ENCODE measurements around the gene TASOR.
A peak's percentile ranks its signal among the peaks of the same experiment; 100 is the strongest.
"Not testable (repeated sequence)": the region's sequence is repeated elsewhere in the genome, so short reads cannot be mapped to it uniquely, and the experiment has no call there.

TASOR gene

DNA sequence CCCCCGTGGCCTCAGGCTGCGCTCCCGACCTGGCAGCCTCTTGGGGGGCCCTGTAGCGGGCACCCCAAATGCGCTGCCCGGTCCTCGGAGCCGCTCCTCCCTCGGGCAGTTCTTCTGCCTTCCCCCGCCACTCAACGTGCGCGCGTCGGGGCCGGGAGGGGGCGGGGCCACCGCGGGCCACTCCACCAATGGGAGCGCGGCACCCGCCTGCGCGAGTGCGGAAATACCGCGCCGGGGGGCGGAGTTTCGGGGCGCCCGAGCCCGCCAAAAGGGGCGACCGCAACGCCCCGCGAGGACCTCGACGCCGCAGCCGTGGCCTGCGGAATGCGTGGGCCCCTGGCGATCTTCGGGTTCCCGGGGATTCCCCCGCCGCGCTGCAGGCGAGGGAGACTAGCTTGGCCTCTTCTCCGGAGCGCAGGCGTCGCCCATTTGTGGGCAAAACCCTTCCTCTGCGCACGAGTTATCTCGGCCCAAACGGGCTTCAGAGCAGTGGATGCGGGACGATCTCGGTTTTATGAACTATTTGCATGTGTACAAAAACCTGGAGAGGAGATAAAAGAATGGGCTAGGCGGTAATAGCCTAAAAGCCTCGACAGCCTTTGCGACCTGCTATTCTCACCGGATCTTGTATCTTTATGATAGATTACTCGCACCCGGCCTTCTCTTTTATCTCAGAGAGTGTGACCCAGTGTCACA is at the start of gene TASOR:
Gene TASOR, minus strand, starts transcription at position 144 of the 696 bp plus-strand sequence. CDS start 259 bp downstream, outside the sequence.
- H3K27ac ChIP-seq = peak within 1 kb of the TSS; percentile 92
- no peak for DNase-seq (ENCODE audit: low read depth, low spot score)

DNA sequence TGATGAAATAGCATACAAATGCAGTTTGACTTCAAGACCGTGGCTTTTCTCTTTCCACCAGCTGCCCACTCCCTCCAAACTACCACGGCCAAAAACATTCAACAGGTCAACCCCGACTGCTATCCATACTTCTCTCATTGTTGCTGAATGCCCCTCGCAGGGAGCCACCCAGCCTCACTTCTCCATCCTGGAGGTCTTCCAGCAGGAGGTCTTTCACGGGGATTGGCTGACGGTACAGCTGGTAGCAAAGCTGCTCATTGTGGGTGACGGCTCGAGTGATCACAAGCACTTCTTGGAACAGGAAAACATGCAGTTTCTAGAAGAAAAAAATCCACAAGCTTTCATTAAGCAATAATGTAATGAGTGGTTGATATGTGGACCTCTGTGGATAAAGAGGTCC is 49.0 kb upstream of the TASOR start:
- H3K27ac ChIP-seq = no peak overlapping the region
- DNase-seq (ENCODE audit: low read depth, low spot score) = no peak

DNA sequence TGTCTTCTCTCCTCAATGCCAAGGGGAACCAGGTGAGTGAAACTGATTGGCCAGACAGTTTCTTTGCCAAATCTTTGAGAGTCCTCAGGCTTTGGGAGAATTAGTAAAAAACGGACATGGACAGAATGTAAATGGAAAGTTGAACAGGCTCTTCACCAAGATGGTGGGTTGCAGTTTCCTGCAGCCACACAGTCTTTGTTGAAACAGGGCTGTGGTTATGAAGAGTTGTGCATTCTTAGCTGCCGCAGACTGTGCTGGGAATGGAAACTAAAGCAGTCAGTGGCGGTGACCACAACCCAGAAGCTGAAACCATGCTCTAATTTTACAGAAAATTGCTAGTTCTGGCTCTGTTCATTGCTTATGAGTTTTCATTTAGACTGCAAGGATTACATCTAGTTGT is 42.1 kb upstream of the TASOR start:
- DNase-seq (ENCODE audit: low read depth, low spot score) = no peak
- no peak overlapping the region for H3K27ac ChIP-seq

- DNase-seq (ENCODE audit: low read depth, low spot score) = no peak
- no peak overlapping the region for H3K27ac ChIP-seq
These were observed 41.6 kb upstream of the TASOR start for GRCh38 chr3:56724676-56725075.

GRCh38 chr3:56720849-56721248 is 37.8 kb upstream of the TASOR start:
- no peak for DNase-seq (ENCODE audit: low read depth, low spot score)
- H3K27ac ChIP-seq = no peak overlapping the region

GRCh38 chr3:56718809-56719208 is 35.7 kb upstream of the TASOR start:
- not testable (repeated sequence) for H3K27ac ChIP-seq; DNase-seq (ENCODE audit: low read depth, low spot score)

GRCh38 chr3:56711344-56711743 is 28.3 kb upstream of the TASOR start:
- DNase-seq (ENCODE audit: low read depth, low spot score) = no peak
- H3K27ac ChIP-seq = no peak overlapping the region

DNA sequence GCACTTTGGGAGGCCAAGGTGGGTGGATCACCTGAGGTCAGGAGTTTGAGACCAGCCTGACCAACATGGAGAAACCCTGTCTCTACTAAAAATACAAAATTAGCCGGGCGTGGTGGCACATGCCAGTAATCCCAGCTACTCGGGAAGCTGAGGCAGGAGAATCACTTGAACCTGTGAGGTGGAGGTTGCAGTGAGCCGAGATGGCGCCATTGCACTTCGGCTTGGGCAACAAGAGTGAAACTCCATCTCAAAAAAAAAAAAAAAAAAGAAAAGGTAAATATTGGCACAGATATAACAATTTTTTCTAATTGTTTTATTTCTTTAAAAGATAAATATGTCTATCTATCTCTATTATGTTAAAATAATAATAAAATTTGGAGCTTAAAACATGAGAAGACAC is 24.3 kb upstream of the TASOR start:
- not testable (repeated sequence) for DNase-seq (ENCODE audit: low read depth, low spot score); H3K27ac ChIP-seq

DNA sequence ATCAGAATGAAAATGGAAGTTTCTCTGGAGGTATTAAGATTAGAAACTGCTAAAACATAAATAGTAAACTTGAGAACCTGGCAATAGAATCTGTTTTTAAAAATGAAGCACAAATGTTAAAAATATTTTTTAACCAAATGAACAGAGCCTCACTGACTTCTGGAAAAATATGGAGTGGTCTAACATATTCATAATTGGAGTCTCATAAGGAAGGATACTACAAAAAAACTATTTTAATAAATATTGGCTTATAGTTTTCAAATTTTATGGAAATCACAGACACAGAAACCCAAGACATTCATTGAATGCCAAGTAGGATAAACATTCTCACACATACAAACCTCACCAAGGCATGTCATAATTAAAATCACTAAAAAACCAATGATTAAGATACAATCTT is 23.6 kb upstream of the TASOR start:
- H3K27ac ChIP-seq = no peak overlapping the region
- no peak for DNase-seq (ENCODE audit: low read depth, low spot score)

DNA sequence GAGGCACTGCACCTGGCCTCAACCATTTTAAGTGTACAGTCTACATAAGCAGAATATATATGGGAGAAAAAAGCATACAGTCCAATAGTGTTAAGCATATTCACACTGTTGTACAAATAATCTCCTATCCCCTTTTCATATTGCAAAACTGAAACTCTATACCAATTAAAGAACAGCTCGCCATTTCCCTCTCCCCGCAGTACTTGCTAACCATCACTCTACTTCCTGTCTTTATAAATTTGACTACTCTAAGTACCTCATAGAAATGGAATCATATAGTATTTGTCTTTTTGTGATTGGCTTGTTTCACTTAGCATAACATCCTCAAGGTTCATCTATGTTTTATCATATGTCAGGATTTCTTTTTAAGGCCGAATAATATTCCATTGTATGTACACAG is 21.6 kb upstream of the TASOR start:
- no peak overlapping the region for H3K27ac ChIP-seq
- DNase-seq (ENCODE audit: low read depth, low spot score) = no peak

- H3K27ac ChIP-seq = no peak overlapping the region
- DNase-seq (ENCODE audit: low read depth, low spot score) = no peak
These were observed 19.6 kb upstream of the TASOR start for GRCh38 chr3:56702490-56703315.

DNA sequence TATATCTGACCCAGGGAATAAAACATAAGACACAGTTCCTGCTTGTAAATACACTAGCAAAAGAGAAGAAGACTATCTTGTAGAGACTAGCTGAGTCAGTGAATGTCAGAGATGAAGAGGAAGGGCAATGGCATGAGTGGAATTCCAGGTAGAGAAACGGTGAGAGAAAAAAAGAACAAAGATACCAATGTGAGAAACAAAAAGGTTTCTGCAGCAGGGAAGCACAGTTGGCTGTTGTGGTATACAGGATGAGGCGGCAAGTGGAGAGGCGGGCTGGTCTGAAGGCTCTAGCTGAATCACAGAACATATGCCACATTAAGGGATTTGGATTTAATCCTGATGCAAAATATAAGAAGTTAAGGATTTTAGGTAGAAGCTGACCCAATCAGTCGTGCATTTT is 17.1 kb upstream of the TASOR start:
- H3K27ac ChIP-seq = no peak overlapping the region
- no peak for DNase-seq (ENCODE audit: low read depth, low spot score)

DNA sequence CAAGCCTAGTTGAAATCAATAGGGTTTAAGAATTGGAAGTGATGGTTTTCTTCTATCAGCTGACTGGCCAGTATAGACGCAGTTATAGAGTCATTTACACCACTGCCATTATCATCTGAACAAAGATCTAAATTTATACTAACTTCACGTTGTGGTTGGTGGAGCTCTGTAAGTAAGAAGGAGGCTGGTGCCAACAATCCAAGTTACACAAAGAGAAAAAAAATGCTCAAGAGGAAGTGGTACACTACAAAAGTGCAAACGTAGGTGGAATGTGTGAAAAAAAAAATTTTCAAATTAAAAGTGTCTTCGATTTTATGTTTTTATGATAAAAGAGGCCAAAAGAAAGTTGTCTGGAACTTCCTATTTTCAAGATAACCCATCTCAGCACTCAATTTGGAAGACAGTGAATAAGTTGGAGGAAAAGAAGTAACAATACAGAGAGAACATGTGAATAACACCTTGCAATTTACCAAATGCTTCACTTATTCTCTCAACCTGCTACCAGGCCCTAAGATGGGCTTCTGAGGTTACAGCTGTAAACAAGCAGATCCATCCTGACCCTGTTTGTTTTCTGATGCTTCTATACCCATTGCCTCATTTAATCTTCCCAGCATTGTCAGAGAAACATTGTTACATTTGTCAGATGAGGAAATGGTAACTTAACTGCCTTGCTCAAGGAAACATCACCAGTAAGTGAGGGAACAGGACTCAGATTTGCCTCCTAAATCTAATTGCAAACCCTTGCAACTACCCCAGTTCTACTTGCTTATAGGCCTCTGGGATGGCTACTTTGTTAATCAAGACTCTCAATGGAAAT is 12.0 kb upstream of the TASOR start:
- no peak for DNase-seq (ENCODE audit: low read depth, low spot score)
- H3K27ac ChIP-seq = no peak overlapping the region

- DNase-seq (ENCODE audit: low read depth, low spot score) = no peak
- no peak overlapping the region for H3K27ac ChIP-seq
These were observed 10.7 kb upstream of the TASOR start for GRCh38 chr3:56693750-56694149.

DNA sequence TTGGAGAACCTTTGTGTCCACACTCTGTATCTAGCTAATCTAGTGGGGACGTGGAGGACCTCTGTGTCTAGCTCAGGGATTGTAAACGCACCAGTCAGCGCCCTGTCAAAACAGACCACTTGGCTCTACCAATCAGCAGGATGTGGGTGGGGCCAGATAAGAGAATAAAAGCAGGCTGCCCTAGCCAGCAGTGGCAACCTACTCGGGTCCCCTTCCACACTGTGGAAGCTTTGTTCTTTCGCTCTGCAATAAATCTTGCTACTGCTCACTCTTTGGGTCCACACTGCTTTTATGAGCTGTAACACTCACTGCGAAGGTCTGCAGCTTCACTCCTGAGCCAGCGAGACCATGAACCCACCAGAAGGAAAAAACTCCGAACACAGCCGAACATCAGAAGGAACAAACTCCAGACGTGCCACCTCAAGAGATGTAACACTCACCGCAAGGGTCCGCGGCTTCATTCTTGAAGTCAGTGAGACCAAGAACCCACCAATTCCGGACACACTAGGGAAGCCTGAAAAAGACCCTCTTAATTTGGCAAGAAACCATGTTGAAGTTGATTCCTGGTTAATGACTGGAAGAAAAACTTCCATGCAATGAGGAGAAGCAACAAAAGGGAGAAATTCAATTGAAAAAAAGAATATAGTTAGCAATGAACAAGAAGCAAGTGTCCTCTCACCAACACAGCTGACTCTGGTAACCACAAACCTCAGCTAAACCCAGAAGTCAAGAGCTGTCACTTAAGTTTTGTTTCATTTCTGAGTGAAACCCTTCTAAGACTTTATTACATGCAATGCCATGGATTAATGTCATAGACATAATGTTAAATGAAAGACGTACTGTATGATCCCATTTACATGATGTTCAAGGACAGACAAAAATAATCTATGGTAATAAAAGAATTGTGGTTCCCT is 9.7 kb upstream of the TASOR start:
- not testable (repeated sequence) for H3K27ac ChIP-seq; DNase-seq (ENCODE audit: low read depth, low spot score)

GRCh38 chr3:56692001-56692365 is 8.9 kb upstream of the TASOR start:
- not testable (repeated sequence) for DNase-seq (ENCODE audit: low read depth, low spot score); H3K27ac ChIP-seq

DNA sequence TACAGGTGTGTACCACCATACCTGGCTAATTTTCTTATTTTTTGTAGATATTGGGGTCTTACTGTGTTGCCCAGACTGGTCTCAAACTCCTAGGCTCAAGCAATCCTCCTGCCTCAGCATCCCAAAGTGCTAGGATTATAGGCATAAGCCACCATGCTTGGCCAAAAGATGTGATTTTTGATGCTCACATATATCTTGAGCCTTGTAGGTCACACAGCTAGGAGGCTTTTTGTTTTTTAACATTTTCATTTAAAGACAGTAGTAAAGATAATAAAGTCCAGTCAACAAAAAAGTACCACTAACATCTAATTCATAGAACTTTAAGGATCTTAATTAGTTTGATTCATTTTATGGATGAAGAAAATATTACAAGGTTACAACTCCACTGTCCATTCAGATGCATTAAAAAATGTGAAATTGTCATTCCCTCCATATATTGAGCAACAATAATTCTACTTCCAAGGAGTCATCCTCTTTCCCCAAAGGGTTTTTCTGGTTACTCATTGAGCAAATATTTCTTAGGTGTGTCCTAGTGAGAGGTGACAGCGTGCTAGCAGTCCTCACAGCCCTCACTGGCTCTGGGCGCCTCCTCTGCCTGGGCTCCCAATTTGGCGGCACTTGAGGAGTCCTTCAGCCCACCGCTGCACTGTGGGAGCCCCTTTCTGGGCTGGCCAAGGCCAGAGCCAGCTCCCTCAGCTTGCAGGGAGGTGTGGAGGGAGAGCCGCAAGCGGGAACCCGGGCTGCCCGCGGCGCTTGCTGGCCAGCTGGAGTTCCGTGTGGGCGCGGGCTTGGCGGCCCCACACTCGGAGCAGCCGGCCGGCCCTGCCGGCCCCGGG is 8.3 kb upstream of the TASOR start:
- H3K27ac ChIP-seq = peak overlapping the region; percentile 44
- peak; percentile 53 for DNase-seq (ENCODE audit: low read depth, low spot score)

DNA sequence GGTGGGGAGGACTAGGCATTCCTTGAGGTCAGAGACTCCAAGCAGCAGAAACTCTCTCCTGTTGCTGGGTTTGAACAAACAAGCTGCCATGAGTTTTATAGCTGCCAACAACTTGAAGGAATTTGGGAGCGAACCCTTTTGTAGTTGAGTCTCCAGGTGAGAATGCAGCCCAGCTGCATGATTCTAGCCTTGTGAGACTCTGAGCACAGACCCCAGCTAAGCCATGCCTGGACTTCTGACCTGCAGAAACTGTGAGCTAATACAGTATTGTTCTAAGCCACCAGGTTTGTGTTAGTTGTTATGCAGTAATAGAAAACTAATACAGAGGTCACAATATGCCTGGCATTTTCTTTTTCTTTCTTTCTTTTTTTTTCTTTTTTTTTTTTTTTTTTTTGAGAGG is 6.2 kb upstream of the TASOR start:
- DNase-seq (ENCODE audit: low read depth, low spot score) = no peak
- no peak overlapping the region for H3K27ac ChIP-seq

- no peak for DNase-seq (ENCODE audit: low read depth, low spot score)
- H3K27ac ChIP-seq = no peak overlapping the region
These were observed 5.1 kb upstream of the TASOR start for GRCh38 chr3:56688191-56688590.

Measured in epithelial cell of prostate (primary cell).